ENCODE measurements around the gene C1QTNF6.

DNA sequence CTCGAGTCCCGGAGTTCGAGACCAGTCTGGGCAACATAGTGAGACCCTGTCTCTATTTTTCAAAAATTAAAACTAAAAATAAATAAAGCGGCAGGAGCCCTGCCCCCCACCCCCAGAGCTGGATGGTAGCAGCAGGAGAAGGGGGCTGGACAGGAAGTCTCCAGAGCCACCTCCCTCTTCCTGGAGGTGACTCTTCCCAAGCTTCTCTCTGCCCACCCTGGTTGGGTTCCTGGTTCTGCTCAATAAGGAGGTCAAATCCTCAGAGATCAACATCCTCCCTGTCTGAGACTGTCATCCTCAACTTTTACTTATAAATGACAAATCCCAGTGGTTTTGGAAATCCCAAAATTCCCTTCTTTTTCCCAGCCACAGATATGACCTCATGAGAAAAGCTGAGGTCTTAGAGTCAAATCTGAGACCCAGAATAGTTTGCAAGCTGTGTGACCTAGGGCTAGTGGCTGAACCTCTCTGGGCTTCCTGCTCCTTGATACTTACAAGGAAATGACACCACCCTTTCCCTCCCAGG lies 987 bp downstream of the C1QTNF6 start:
- TF ChIP-seq YY1 (IDR thresholded peaks at IDR 0.05; ENCODE audit: extremely low read depth, insufficient replicate concordance, low read depth, low read length) (no peak), CTCF (IDR thresholded peaks at IDR 0.05 in 2 of 3, conservative IDR thresholded peaks at IDR 0.05 in 1 of 3; ENCODE audit: borderline replicate concordance in 1 of 3, insufficient read depth in 1 of 3, low read depth in 2 of 3, low read length in 2 of 3) (no peak), REST (IDR thresholded peaks at IDR 0.05; ENCODE audit: low read depth) (no peak), RAD21 (IDR thresholded peaks at IDR 0.05; ENCODE audit: low read depth) (no peak), EZH2 (IDR thresholded peaks at IDR 0.05) (no peak), ZNF274 (IDR thresholded peaks at IDR 0.05; ENCODE audit: low read depth, low read length) (no peak), JUND (IDR thresholded peaks at IDR 0.05) (no peak)
- TF ChIP-seq, protein P1, sequence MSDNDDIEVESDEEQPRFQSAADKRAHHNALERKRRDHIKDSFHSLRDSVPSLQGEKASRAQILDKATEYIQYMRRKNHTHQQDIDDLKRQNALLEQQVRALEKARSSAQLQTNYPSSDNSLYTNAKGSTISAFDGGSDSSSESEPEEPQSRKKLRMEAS (IDR thresholded peaks at IDR 0.05): peak; percentile 21; the same call in 1 of the 2 replicates

All from HCT116 (cell line).